Measurements from ENCODE around the gene GPR162. TPM values are rescaled to one million over a fixed set of nuclear protein-coding genes. Genes with fewer than 3 reads are reported as not detected.

The GPR162 gene
- total and polyA plus RNA-seq, 10 of the 15 experiments (the other 5 are each of a cell fraction or from before 2014, with no cell fraction given): not detected

DNA sequence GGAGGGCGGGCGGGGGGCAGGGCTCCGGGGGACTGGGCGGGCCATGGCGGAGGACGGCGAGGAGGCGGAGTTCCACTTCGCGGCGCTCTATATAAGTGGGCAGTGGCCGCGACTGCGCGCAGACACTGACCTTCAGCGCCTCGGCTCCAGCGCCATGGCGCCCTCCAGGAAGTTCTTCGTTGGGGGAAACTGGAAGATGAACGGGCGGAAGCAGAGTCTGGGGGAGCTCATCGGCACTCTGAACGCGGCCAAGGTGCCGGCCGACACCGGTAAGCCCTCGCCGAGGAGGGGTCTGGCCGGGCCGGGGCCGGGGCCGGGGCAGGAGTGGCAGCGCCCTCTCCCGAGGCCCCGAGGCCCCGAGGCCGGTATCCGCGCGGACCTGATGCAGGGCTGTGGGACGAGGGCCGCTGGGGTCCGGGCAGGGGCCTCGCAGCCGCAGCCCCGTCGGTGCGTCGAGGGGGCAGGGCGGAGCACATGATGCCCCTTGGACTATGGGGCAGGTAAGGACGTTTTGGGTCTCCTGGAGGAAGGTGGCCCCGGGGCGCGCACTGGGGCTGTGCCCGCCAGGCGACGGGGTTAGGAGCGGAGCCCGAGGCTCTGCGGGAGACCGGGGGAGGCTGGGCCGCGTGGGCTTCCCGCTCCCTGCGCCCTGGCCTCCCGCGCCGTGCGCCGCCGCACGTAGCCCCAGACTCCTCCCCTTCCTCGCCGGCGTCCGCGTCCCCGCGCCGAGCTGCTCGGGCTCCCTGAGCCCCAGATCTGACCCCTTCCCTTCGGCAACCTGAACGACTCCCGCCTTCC is 46.0 kb downstream of the GPR162 start, which contains the start of gene TPI1 (continued):
- peak; percentile 90 for TF ChIP-seq NKRF (conservative IDR thresholded peaks at IDR 0.05)
- TF ChIP-seq TARDBP (IDR thresholded peaks at IDR 0.05; ENCODE audit: borderline replicate concordance): no peak
- peak in 1 of 2 experiments; percentile 38; a peak in 1 of 3 replicates for TF ChIP-seq EGR1 (IDR thresholded peaks at IDR 0.05; ENCODE audit: borderline replicate concordance in 1 of 2, low read depth in 2 of 2, low read length in 2 of 2)
- peak; percentile 74; the same call in 1 of the 2 replicates for TF ChIP-seq TCF12 (IDR thresholded peaks at IDR 0.05; ENCODE audit: low read depth, low read length)
- no peak for TF ChIP-seq MYB (IDR thresholded peaks at IDR 0.05; ENCODE audit: borderline replicate concordance, low read depth, low read length)
- TF ChIP-seq HDGF (IDR thresholded peaks at IDR 0.05): no peak
- TF ChIP-seq CBFB (IDR thresholded peaks at IDR 0.05; ENCODE audit: low read depth): peak; percentile 90
- no peak for TF ChIP-seq SREBF2 (IDR thresholded peaks at IDR 0.05; ENCODE audit: low read length)
- no peak for TF ChIP-seq SPI1 (IDR thresholded peaks at IDR 0.05; ENCODE audit: borderline replicate concordance, insufficient read depth, low read depth, low read length)
- TF ChIP-seq NRF1 (conservative IDR thresholded peaks at IDR 0.05; ENCODE audit: low read depth, low read length): 0 out of 2 replicates have a peak, but pooled peaks have one; percentile 24
- peak; percentile 97 for TF ChIP-seq TAF1 (IDR thresholded peaks at IDR 0.05; ENCODE audit: borderline replicate concordance, low read depth, low read length)
- TF ChIP-seq, protein P1, sequence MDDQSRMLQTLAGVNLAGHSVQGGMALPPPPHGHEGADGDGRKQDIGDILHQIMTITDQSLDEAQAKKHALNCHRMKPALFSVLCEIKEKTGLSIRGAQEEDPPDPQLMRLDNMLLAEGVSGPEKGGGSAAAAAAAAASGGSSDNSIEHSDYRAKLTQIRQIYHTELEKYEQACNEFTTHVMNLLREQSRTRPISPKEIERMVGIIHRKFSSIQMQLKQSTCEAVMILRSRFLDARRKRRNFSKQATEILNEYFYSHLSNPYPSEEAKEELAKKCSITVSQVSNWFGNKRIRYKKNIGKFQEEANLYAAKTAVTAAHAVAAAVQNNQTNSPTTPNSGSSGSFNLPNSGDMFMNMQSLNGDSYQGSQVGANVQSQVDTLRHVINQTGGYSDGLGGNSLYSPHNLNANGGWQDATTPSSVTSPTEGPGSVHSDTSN (IDR thresholded peaks at IDR 0.05; ENCODE audit: insufficient replicate concordance, low read depth, low read length): no peak
- no peak for TF ChIP-seq NFYA (IDR thresholded peaks at IDR 0.05; ENCODE audit: borderline replicate concordance, low read depth, low read length)
- TF ChIP-seq STAT3 (IDR thresholded peaks at IDR 0.05; ENCODE audit: low read depth, low read length): no peak
- TF ChIP-seq, protein P2, sequence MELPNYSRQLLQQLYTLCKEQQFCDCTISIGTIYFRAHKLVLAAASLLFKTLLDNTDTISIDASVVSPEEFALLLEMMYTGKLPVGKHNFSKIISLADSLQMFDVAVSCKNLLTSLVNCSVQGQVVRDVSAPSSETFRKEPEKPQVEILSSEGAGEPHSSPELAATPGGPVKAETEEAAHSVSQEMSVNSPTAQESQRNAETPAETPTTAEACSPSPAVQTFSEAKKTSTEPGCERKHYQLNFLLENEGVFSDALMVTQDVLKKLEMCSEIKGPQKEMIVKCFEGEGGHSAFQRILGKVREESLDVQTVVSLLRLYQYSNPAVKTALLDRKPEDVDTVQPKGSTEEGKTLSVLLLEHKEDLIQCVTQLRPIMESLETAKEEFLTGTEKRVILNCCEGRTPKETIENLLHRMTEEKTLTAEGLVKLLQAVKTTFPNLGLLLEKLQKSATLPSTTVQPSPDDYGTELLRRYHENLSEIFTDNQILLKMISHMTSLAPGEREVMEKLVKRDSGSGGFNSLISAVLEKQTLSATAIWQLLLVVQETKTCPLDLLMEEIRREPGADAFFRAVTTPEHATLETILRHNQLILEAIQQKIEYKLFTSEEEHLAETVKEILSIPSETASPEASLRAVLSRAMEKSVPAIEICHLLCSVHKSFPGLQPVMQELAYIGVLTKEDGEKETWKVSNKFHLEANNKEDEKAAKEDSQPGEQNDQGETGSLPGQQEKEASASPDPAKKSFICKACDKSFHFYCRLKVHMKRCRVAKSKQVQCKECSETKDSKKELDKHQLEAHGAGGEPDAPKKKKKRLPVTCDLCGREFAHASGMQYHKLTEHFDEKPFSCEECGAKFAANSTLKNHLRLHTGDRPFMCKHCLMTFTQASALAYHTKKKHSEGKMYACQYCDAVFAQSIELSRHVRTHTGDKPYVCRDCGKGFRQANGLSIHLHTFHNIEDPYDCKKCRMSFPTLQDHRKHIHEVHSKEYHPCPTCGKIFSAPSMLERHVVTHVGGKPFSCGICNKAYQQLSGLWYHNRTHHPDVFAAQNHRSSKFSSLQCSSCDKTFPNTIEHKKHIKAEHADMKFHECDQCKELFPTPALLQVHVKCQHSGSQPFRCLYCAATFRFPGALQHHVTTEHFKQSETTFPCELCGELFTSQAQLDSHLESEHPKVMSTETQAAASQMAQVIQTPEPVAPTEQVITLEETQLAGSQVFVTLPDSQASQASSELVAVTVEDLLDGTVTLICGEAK (IDR thresholded peaks at IDR 0.05; ENCODE audit: borderline replicate concordance): no peak
- TF ChIP-seq EP300 (IDR thresholded peaks at IDR 0.05; ENCODE audit: borderline replicate concordance in 1 of 2, control insufficient read depth in 1 of 2, low read depth in 2 of 2, low read length in 2 of 2): no peak
- peak; percentile 52; the same call in 1 of the 2 replicates for TF ChIP-seq NR2F1 (conservative IDR thresholded peaks at IDR 0.05)
- TF ChIP-seq E4F1 (IDR thresholded peaks at IDR 0.05; ENCODE audit: borderline replicate concordance, partially characterized antibody): no peak
- TF ChIP-seq PAX5 (IDR thresholded peaks at IDR 0.05; ENCODE audit: borderline replicate concordance, low read depth, low read length): peak; percentile 69; the same call in 1 of the 2 replicates

Data from GM12878 (cell line).